Colonic mucosa (tissue), 4 donors: Measurements from ENCODE around the gene KRT34. TPM values are rescaled to one million over a fixed set of nuclear protein-coding genes. Genes with fewer than 3 reads are reported as not detected.

Source experiments
- DNase-seq: peaks from one replicate; pipeline ENCODE4 v3.0.0-alpha.2; 2020
- H3K27ac ChIP-seq: fragments of 200-600 bp; one replicate; pipeline ENCODE4 v1.8.0; 2021
- H3K27me3 ChIP-seq: fragments of 200-600 bp; one replicate; pipeline ENCODE4 v1.8.0; 2021
- H3K36me3 ChIP-seq: fragments of 200-600 bp; one replicate; pipeline ENCODE4 v1.8.0; 2021
- H3K4me1 ChIP-seq: fragments of 200-600 bp; one replicate; pipeline ENCODE4 v1.8.0; 2021; ENCODE audit warnings: mild to moderate bottlenecking
- H3K4me3 ChIP-seq: fragments of 200-600 bp; one replicate; pipeline ENCODE4 v1.8.0; 2021
- H3K9ac ChIP-seq, 2 donors: one replicate each; pipeline ENCODE4 v1.7.0; 2013; ENCODE audit warnings: control low read depth in 2 of 2, low read depth in 2 of 2, low read length in 2 of 2
- H3K9me3 ChIP-seq: fragments of 200-600 bp; one replicate; pipeline ENCODE4 v1.8.0; 2021
- CTCF ChIP-seq: fragments of 200-600 bp; IDR thresholded peaks from one replicate; pipeline ENCODE4 v1.8.0; 2022; ENCODE audit warnings: antibody characterized with exemption, mild to moderate bottlenecking
- intact Hi-C: fragments of 100-400 bp; cut with DNase I; formaldehyde crosslinking; loops from one replicate; pipeline ENCODE4 v1.14.1; 2022
- total RNA-seq, 2 donors: library from RNA; stranded (reverse); fragmentation: NEBNext Ultra II Directional in 1 of 2; extraction: Animal tissue kit (Norgen Biotek cat#: 25700) in 1 of 2; gene quantifications; one replicate each; pipeline ENCODE4 v1.2.1, GENCODE V29; 2021
- donor health status: healthy.
- donor health status: DM: no; HTN: no; CAD: no.
- donor health status: DM: no; HTN: no; CAD: no.

KRT34 gene
- total RNA-seq, 2 donors from 2014 or later: not detected

GRCh38 chr17:41377546-41377945 lies 4.6 kb downstream of the KRT34 start:
- Histone ChIP-seq H3K9me3 (no peaks in the 10 kb centered on the region), H3K36me3 (no peaks in the 10 kb centered on the region), H3K27ac (no peak overlapping the region), H3K4me1 (no peaks in the 10 kb centered on the region), H3K27me3 (no peaks in the 10 kb centered on the region), H3K4me3 (no peak overlapping the region), H3K9ac (no peak overlapping the region)
- intact Hi-C loops: no loop called here
- no peak for TF ChIP-seq CTCF
- DNase-seq: no peak

GRCh38 chr17:41369713-41370112 lies 12.4 kb downstream of the KRT34 start, which contains the start of gene KRT33B:
KRT33B (minus strand) TSS chr17:41369813; CDS start chr17:41369750, 63 bp downstream.
- no peak for TF ChIP-seq CTCF
- no peak within 1 kb of the TSS for H3K27ac ChIP-seq
- no peaks in the 10 kb centered on the region for H3K27me3 ChIP-seq
- H3K9ac ChIP-seq: no peak within 1 kb of the TSS
- H3K4me1 ChIP-seq: no peaks in the 10 kb centered on the region
- no peaks in the 10 kb centered on the region for H3K36me3 ChIP-seq
- no peak for DNase-seq
- intact Hi-C loops: no loop called here
- H3K9me3 ChIP-seq: no peaks in the 10 kb centered on the region
- no peak within 1 kb of the TSS for H3K4me3 ChIP-seq

- intact Hi-C loops: no loop called here
- no peak overlapping the region for H3K27ac ChIP-seq
- DNase-seq: no peak
- no peaks in the 10 kb centered on the region for H3K36me3 ChIP-seq
- H3K27me3 ChIP-seq: no peaks in the 10 kb centered on the region
- TF ChIP-seq CTCF: no peak
- no peaks in the 10 kb centered on the region for H3K9me3 ChIP-seq
- no peak overlapping the region for H3K9ac ChIP-seq
- H3K4me1 ChIP-seq: no peaks in the 10 kb centered on the region
- H3K4me3 ChIP-seq: no peak overlapping the region
These were observed 13.1 kb downstream of the KRT34 start for GRCh38 chr17:41369023-41369422.

- TF ChIP-seq CTCF: no peak
- no peaks in the 10 kb centered on the region for H3K36me3 ChIP-seq
- no peak overlapping the region for H3K9ac ChIP-seq
- no peaks in the 10 kb centered on the region for H3K27me3 ChIP-seq
- H3K9me3 ChIP-seq: no peaks in the 10 kb centered on the region
- H3K4me1 ChIP-seq: no peaks in the 10 kb centered on the region
- no peak for DNase-seq
- H3K27ac ChIP-seq: no peak overlapping the region
- intact Hi-C loops: no loop called here
- H3K4me3 ChIP-seq: no peak overlapping the region
These were observed 14.6 kb downstream of the KRT34 start for GRCh38 chr17:41367426-41368075.

- H3K36me3 ChIP-seq: no peaks in the 10 kb centered on the region
- H3K9ac ChIP-seq: no peak overlapping the region
- intact Hi-C loops: no loop called here
- H3K9me3 ChIP-seq: no peaks in the 10 kb centered on the region
- H3K27me3 ChIP-seq: no peaks in the 10 kb centered on the region
- no peak for TF ChIP-seq CTCF
- H3K4me3 ChIP-seq: no peak overlapping the region
- no peaks in the 10 kb centered on the region for H3K4me1 ChIP-seq
- H3K27ac ChIP-seq: no peak overlapping the region
- no peak for DNase-seq
These were observed 16.0 kb downstream of the KRT34 start for GRCh38 chr17:41366070-41366469.
